IPS-18a (cell line): ENCODE measurements around the gene OR51Q1.

Experiments
- H3K27ac ChIP-seq: one replicate; pipeline ENCODE4 v1.5.1; 2013; ENCODE audit warnings: low read length
- H3K27me3 ChIP-seq: one replicate; pipeline ENCODE4 v1.6.1; 2013; ENCODE audit warnings: mild to moderate bottlenecking, low read length; ENCODE audit not compliant: control insufficient read depth, insufficient read depth
- H3K36me3 ChIP-seq: one replicate; pipeline ENCODE4 v1.6.1; 2013; ENCODE audit warnings: low read depth, low read length; ENCODE audit not compliant: control insufficient read depth
- H3K4me1 ChIP-seq: one replicate; pipeline ENCODE4 v1.6.1; 2013; ENCODE audit warnings: low read depth, low read length; ENCODE audit not compliant: control insufficient read depth
- H3K4me3 ChIP-seq: one replicate; pipeline ENCODE4 v1.5.1; 2013; ENCODE audit warnings: low read length
- H3K9ac ChIP-seq: one replicate; pipeline ENCODE4 v1.6.1; 2013; ENCODE audit warnings: mild to moderate bottlenecking, low read length, moderate library complexity
- H3K9me3 ChIP-seq: one replicate; pipeline ENCODE4 v1.6.1; 2013; ENCODE audit warnings: low read depth, low read length; ENCODE audit not compliant: control insufficient read depth

Gene OR51Q1

DNA sequence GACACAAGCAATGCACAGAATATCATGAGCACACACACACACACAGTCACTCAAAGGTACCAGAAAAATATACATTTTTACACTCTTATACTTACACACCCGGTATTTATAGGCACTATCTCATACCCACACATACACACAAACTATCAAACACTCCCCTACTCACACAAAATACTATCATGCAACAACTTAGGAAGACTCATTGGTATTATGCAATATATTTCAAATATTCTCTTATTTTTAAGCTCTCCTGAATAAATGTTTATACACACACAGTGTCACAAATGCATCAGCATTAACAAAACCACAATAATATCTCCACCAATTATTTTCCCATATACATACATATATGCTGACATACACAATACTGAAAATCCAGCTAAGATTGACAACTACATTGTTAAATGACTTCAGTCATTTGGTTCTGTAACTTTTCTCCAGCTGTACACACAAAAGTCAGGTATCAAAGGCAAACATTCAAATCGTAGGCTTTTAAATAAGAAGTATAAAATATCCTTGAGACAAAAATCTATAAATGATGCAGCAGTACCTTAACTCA is 22.0 kb downstream of the OR51Q1 start:
- H3K9me3 ChIP-seq = no peaks in the 10 kb centered on the region

DNA sequence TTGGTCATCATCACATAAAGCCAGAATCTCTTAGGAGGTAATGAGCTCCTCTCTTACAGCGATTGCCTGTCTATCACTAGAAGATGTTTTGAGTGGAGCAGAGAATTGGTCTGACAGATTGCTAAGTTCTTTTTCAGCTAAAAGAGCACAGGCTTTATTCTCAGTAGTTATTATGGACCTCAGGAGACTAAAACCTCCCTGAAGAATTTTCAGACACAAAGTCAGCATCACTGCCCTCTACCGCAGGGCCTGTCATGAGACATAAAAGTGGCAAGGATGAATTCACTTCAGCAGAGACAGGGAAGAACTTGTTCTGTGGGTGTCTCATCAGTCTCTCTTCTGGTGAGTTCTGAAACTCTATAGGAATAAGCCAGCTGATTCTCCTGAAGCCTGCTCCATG is 27.1 kb downstream of the OR51Q1 start, which contains the start of gene OR51I2:
Gene OR51I2, plus strand, starts transcription at position 301 of the 400 bp plus-strand sequence. CDS start 4,166 bp downstream, outside the sequence.
- Histone ChIP-seq H3K36me3 (no peaks in the 10 kb centered on the region), H3K4me1 (no peaks in the 10 kb centered on the region), H3K4me3 (no peak within 1 kb of the TSS), H3K27me3 (no peaks in the 10 kb centered on the region), H3K27ac (no peak within 1 kb of the TSS), H3K9me3 (no peaks in the 10 kb centered on the region), H3K9ac (no peak within 1 kb of the TSS)

More for the DNA sequence above, 22.0 kb downstream of the OR51Q1 start:
- no peak overlapping the region for H3K9ac ChIP-seq
- H3K27me3 ChIP-seq = no peaks in the 10 kb centered on the region
- H3K27ac ChIP-seq = no peak overlapping the region
- H3K4me1 ChIP-seq = no peaks in the 10 kb centered on the region
- H3K4me3 ChIP-seq = no peak overlapping the region
- H3K36me3 ChIP-seq = no peaks in the 10 kb centered on the region

- Histone ChIP-seq H3K4me3 (no peak overlapping the region), H3K9ac (no peak overlapping the region), H3K36me3 (no peaks in the 10 kb centered on the region), H3K9me3 (no peaks in the 10 kb centered on the region), H3K27me3 (no peaks in the 10 kb centered on the region), H3K27ac (no peak overlapping the region), H3K4me1 (no peaks in the 10 kb centered on the region)
Observed at GRCh38 chr11:5449432-5449831, 27.5 kb downstream of the OR51Q1 start.

DNA sequence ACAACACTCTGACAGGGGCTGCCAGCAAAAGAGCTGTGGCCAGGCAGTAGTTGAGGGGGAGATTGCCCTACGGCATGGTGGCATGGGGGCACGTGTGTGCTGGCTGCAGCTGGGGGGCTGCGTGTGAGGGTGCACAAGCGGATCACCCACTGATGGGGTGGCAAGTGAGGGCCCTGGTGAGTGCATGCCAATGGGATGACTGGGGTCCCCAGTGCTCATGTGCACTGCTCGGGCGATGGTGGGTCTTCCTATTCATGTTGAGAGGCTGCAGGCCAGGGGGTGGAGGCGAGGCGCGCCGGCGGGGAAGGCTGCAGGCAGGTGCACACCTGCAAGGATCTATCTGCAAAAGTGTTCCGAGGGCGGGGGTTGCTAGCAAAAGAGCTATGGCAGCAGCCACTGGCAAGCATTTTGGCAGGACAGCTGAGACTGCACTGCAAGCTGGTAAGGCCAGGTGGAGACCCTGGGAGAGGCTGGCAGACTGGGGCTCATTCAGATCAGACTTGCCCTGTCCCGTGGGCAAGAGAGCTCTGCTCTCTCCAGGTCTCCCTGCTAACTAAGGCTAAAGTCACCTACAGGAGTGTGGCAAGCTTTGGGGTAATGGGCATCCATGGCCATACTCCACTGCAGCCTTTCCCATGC is 39.2 kb downstream of the OR51Q1 start:
- Histone ChIP-seq H3K9ac (no peak overlapping the region), H3K27ac (no peak overlapping the region), H3K4me3 (no peak overlapping the region), H3K27me3 (no peaks in the 10 kb centered on the region), H3K9me3 (no peaks in the 10 kb centered on the region), H3K36me3 (no peaks in the 10 kb centered on the region), H3K4me1 (no peaks in the 10 kb centered on the region)

DNA sequence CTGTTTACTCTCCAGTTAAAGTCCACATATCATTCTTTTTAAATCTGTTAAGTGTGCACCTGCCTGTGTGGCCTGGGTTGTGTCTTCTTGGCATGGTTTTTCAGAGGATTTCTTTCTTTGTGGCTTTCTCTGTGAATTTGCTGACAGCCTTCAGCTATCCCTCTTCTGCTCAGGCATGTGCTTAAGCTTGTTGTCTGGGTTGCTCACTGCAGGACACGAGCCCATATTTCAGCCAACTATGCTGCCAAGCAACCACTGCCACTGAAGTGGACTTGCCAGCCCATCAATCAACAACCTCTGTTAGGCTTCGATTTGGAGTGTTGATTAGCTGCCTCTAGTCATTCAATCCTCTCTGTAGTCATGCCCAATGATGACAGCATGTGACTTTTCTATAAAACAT is 45.6 kb downstream of the OR51Q1 start:
- Histone ChIP-seq H3K36me3 (no peaks in the 10 kb centered on the region), H3K9me3 (no peaks in the 10 kb centered on the region), H3K27ac (no peak overlapping the region), H3K4me3 (no peak overlapping the region), H3K4me1 (no peaks in the 10 kb centered on the region), H3K27me3 (no peaks in the 10 kb centered on the region), H3K9ac (no peak overlapping the region)
